Endodermal cell (in vitro differentiated cells): Measurements from ENCODE around the gene KIFAP3. TPM values are rescaled to one million over a fixed set of nuclear protein-coding genes. Genes with fewer than 3 reads are reported as not detected.
"Not testable (repeated sequence)": the region's sequence is repeated elsewhere in the genome, so short reads cannot be mapped to it uniquely, and the experiment has no call there.

Source experiments
- DNase-seq: peaks from one replicate; pipeline ENCODE4 v3.0.0-alpha.2; 2017
- H3K27ac ChIP-seq: 2 replicates; pipeline ENCODE4 v1.5.1; 2013; ENCODE audit warnings: mild to moderate bottlenecking, low read depth, low read length, moderate library complexity
- H3K27me3 ChIP-seq: 2 replicates; pipeline ENCODE4 v1.6.1; 2013; ENCODE audit warnings: mild to moderate bottlenecking, low read length, moderate library complexity; ENCODE audit not compliant: insufficient read depth, control insufficient read depth, poor library complexity, severe bottlenecking
- H3K36me3 ChIP-seq: 2 replicates; pipeline ENCODE4 v1.7.0; 2013; ENCODE audit warnings: mild to moderate bottlenecking, low read length, moderate library complexity; ENCODE audit not compliant: control insufficient read depth, insufficient read depth
- H3K4me1 ChIP-seq: one replicate; pipeline ENCODE4 v1.7.0; 2013; ENCODE audit warnings: low read length; ENCODE audit not compliant: control insufficient read depth, insufficient read depth
- H3K4me3 ChIP-seq: 2 replicates; pipeline ENCODE4 v1.5.1; 2013; ENCODE audit warnings: mild to moderate bottlenecking, low read length, moderate library complexity
- H3K9ac ChIP-seq: 2 replicates; pipeline ENCODE4 v1.6.1; 2013; ENCODE audit warnings: mild to moderate bottlenecking, low read length, moderate library complexity; ENCODE audit not compliant: poor library complexity, severe bottlenecking; ENCODE audit errors: extremely low read depth
- H3K9me3 ChIP-seq: 2 replicates; pipeline ENCODE4 v1.6.1; 2013; ENCODE audit warnings: mild to moderate bottlenecking, low read length, moderate library complexity; ENCODE audit not compliant: control insufficient read depth
- H3K27ac Mint-ChIP-seq: 2 replicates; pipeline ENCODE4 v1.8.0; 2020; ENCODE audit warnings: mixed read lengths
- H3K27me3 Mint-ChIP-seq: 2 replicates; pipeline ENCODE4 v1.8.0; 2021; ENCODE audit warnings: mild to moderate bottlenecking, mixed read lengths; ENCODE audit not compliant: insufficient read depth
- H3K36me3 Mint-ChIP-seq: 2 replicates; pipeline ENCODE4 v1.8.0; 2020; ENCODE audit warnings: low read depth, mixed read lengths
- H3K4me1 Mint-ChIP-seq: 2 replicates; pipeline ENCODE4 v1.8.0; 2020; ENCODE audit warnings: mixed read lengths
- H3K4me3 Mint-ChIP-seq: 2 replicates; pipeline ENCODE4 v1.8.0; 2020; ENCODE audit warnings: mild to moderate bottlenecking, moderate library complexity, mixed read lengths
- H3K9me3 Mint-ChIP-seq: 2 replicates; pipeline ENCODE4 v1.8.0; 2020; ENCODE audit warnings: mild to moderate bottlenecking, mixed read lengths
- WGBS, 2 experiments: methylation state at CpG; one replicate each; pipeline versions ENCODE4 v1.1.5 to v1.1.7; 2013; ENCODE audit warnings: missing lambda C conversion rate in 2 of 2, mixed read lengths in 1 of 2; ENCODE audit not compliant: insufficient coverage in 1 of 2, insufficient read length in 1 of 2; 5-methylcytosine and 5-hydroxymethylcytosine counted together
- long read RNA-seq, 4 experiments: library from polyadenylated mRNA in 2 of 4; library from RNA in 1 of 4; library from capped mRNA in 1 of 4; stranded (forward) in 3 of 4; unstranded in 1 of 4; transcript quantifications; one replicate each; pipeline ENCODE4 v2.0.0, GENCODE V29; 2020 to 2021; ENCODE audit warnings: inconsistent platforms in 1 of 4
- polyA plus RNA-seq, 2 experiments: library from polyadenylated mRNA; stranded (reverse); fragments of 50-300 nt; gene quantifications; one replicate each; pipeline ENCODE4 v1.2.3, GENCODE V29; 2013
- total RNA-seq, 2 donors: library from RNA; stranded (reverse); fragmentation: NEBNext Ultra II Directional in 1 of 2; extraction: Animal tissue kit (Norgen Biotek cat#: 25700) in 1 of 2; gene quantifications; 2 replicates in 1 of 2; 3 replicates in 1 of 2; pipeline ENCODE4 v1.2.1, GENCODE V29; 2021
- TF ChIP-seq, protein P1 (sequence below): fragments of 200-600 bp; sonication (generic); conservative IDR thresholded peaks from 2 replicates; pipeline ENCODE4 v1.5.0; 2021; ENCODE audit warnings: antibody characterized with exemption, mild to moderate bottlenecking

KIFAP3 gene
- total RNA-seq, result 10 to 100 TPM in 1 of 2 donors, 1 to 10 TPM in 1; 8.9 to 14.5 TPM
- polyA plus RNA-seq (2013, experiment 1 of 2), result 24.2 TPM
- polyA plus RNA-seq (2013, experiment 2 of 2), result 25.8 TPM
- long read RNA-seq, experiment 1, partial matches to known transcripts, result 2 of 7 reads
- long read RNA-seq, experiment 1, other reads (novel, unspliced or antisense), result 3 of 7 reads
- long read RNA-seq, experiment 2, transcript KIFAP3-201 (20 exons, 2,957 nt), result major isoform, 41 of 47 reads
- long read RNA-seq, experiment 2, partial matches to known transcripts, result 3 of 47 reads
- long read RNA-seq, experiment 2, other reads (novel, unspliced or antisense), result 3 of 47 reads
- long read RNA-seq, experiment 3, transcript KIFAP3-201 (20 exons, 2,957 nt), result major isoform, 60 of 67 reads
- long read RNA-seq, experiment 3, partial matches to known transcripts, result 4 of 67 reads
- long read RNA-seq, experiment 3, other reads (novel, unspliced or antisense), result 3 of 67 reads
- long read RNA-seq, experiment 4, transcript KIFAP3-201 (20 exons, 2,957 nt), result major isoform, 10 of 14 reads
- long read RNA-seq, experiment 4, partial matches to known transcripts, result 4 of 14 reads
- long read RNA-seq, experiment 4, other reads (novel, unspliced or antisense), result 0 of 14 reads

- H3K4me1 ChIP-seq, result no peaks in the 10 kb centered on the region
- H3K27ac ChIP-seq, result no peak within 1 kb of the TSS
- peak within 1 kb of the TSS; percentile 98 for H3K4me3 ChIP-seq
- TF ChIP-seq, protein P1, sequence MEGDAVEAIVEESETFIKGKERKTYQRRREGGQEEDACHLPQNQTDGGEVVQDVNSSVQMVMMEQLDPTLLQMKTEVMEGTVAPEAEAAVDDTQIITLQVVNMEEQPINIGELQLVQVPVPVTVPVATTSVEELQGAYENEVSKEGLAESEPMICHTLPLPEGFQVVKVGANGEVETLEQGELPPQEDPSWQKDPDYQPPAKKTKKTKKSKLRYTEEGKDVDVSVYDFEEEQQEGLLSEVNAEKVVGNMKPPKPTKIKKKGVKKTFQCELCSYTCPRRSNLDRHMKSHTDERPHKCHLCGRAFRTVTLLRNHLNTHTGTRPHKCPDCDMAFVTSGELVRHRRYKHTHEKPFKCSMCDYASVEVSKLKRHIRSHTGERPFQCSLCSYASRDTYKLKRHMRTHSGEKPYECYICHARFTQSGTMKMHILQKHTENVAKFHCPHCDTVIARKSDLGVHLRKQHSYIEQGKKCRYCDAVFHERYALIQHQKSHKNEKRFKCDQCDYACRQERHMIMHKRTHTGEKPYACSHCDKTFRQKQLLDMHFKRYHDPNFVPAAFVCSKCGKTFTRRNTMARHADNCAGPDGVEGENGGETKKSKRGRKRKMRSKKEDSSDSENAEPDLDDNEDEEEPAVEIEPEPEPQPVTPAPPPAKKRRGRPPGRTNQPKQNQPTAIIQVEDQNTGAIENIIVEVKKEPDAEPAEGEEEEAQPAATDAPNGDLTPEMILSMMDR, result peak; percentile 72
- DNase-seq, result peak; percentile 99
- Mint-ChIP-seq H3K27me3 (no peaks in the 10 kb centered on the region), H3K36me3 (no peaks in the 10 kb centered on the region), H3K4me1 (peaks cover 7% of the 10 kb centered on the region), H3K9me3 (peaks cover 12% of the 10 kb centered on the region), H3K27ac (peak within 1 kb of the TSS; percentile 82), H3K4me3 (peak within 1 kb of the TSS; percentile 80)
- peaks cover 16% of the 10 kb centered on the region for H3K9me3 ChIP-seq
- no peaks in the 10 kb centered on the region for H3K27me3 ChIP-seq
- WGBS, 2 experiments, result 0 to 2% methylated on average over 5 to 39 of the region's 39 CpGs
- peak within 1 kb of the TSS; percentile 55 for H3K9ac ChIP-seq
- no peaks in the 10 kb centered on the region for H3K36me3 ChIP-seq
Measured at GRCh38 chr1:170074250-170075157, at the start of gene KIFAP3. TSS of gene KIFAP3 (minus strand) at chr1:170074695. CDS start at chr1:170074467, 228 bp downstream.

GRCh38 chr1:170122366-170122765, 47.9 kb upstream of the KIFAP3 start:
- Histone ChIP-seq H3K27me3 (no peaks in the 10 kb centered on the region), H3K36me3 (no peaks in the 10 kb centered on the region), H3K27ac (no peak overlapping the region), H3K4me1 (peaks cover 3% of the 10 kb centered on the region), H3K4me3 (no peak overlapping the region), H3K9me3 (no peaks in the 10 kb centered on the region), H3K9ac (no peak overlapping the region)
- Mint-ChIP-seq H3K4me1 (peaks cover 3% of the 10 kb centered on the region), H3K4me3 (no peak overlapping the region), H3K9me3 (peaks cover 1% of the 10 kb centered on the region), H3K27ac (no peak overlapping the region), H3K36me3 (no peaks in the 10 kb centered on the region), H3K27me3 (no peaks in the 10 kb centered on the region)
- no peak for DNase-seq
- TF ChIP-seq, protein P1, result no peak
- WGBS, 2 experiments, result 95 to 97% methylated on average over 4 to 6 of the region's 6 CpGs

DNA sequence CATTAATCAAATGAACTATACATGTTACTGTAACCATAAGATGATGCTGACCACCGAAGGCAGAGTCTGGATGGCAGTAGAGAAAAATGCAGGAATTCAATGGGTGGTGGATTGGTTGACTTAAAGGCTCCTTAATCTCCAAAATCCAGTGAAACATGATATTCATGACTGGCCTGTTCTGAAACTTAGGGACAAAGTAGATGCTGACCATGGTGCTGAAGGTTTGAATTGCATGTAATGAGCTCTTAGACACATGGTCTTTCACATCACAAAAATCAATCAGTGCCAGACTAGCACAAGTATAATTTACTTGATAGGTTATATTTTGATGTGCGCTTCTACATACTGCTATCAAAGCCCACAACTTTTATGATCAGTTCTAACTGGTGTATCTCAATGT, 40.4 kb upstream of the KIFAP3 start:
- no peak overlapping the region for H3K9ac ChIP-seq
- Mint-ChIP-seq H3K27ac (no peak overlapping the region), H3K4me3 (no peak overlapping the region), H3K36me3 (no peaks in the 10 kb centered on the region), H3K27me3 (no peaks in the 10 kb centered on the region), H3K4me1 (no peaks in the 10 kb centered on the region), H3K9me3 (peaks cover 29% of the 10 kb centered on the region)
- H3K27me3 ChIP-seq, result no peaks in the 10 kb centered on the region
- DNase-seq, result no peak
- 83% methylated on average over 1 of the region's 2 CpGs; no CpG with 5 or more reads in 1 of the 2 experiments for WGBS, 2 experiments
- H3K27ac ChIP-seq, result no peak overlapping the region
- no peaks in the 10 kb centered on the region for H3K36me3 ChIP-seq
- TF ChIP-seq, protein P1, result no peak
- H3K4me3 ChIP-seq, result no peak overlapping the region
- H3K9me3 ChIP-seq, result peaks cover 10% of the 10 kb centered on the region
- no peaks in the 10 kb centered on the region for H3K4me1 ChIP-seq

DNA sequence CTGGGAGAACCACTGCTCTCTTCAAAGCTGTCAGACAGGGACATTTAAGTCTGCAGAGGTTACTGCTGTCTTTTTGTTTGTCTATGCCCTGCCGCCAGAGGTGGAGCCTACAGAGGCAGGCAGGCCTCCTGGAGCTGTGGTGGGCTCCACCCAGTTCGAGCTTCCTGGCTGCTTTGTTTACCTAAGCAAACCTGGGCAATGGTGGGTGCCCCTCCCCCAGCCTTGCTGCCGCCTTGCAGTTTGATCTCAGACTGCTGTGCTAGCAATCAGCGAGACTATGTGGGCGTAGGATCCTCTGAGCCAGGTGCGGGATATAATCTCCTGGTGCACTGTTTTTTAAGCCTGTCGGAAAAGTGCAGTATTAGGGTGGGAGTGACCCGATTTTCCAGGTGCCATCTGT, 38.6 kb upstream of the KIFAP3 start:
- not testable (repeated sequence) for H3K4me3 ChIP-seq, H3K9ac ChIP-seq, DNase-seq, H3K4me1 ChIP-seq, H3K27me3 ChIP-seq, H3K4me1 Mint-ChIP-seq, H3K27me3 Mint-ChIP-seq, H3K36me3 ChIP-seq, H3K36me3 Mint-ChIP-seq, H3K9me3 ChIP-seq, H3K27ac Mint-ChIP-seq, H3K27ac ChIP-seq, H3K4me3 Mint-ChIP-seq
- 89% methylated on average over 8 of the region's 8 CpGs; no CpG with 5 or more reads in 1 of the 2 experiments for WGBS, 2 experiments
- H3K9me3 Mint-ChIP-seq, result peaks cover 29% of the 10 kb centered on the region
